ENCODE results near the gene PACS1. TPM values are rescaled to one million over a fixed set of nuclear protein-coding genes. Genes with fewer than 3 reads are reported as not detected.

The PACS1 gene
- total RNA-seq, 1 donor from 2014 or later: 5.8 TPM

DNA sequence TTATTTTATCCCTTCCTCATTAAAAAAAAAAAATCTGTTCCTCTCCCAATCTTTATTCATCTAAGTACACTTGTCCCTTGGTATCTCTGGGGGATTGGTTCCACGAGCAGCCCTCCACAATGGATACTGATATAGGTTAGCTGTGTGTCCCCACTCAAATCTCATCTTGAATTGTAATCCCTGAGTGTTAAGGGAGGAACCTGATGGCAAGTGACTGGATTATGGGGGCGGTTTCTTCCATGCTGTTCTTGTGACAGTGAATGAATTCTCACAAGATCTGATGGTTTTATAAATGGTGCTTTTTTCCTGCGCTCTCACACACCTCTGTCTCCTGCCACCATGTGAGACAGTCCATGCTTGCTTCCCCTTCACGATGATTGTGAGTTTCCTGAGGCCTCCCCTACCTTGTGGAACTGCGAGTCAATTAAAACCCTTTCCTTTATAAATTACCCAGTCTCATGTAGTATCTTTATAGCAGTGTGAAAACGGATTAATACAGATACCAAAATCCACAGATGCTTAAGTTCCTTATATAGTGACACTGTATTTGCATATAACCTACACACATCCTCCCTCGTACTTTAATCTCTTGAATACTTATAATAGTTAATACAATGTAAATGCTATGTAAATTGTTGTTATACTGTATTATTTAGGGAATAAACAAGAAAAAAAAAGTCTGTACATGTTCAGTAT lies 62.0 kb downstream of the PACS1 start:
- no peak for DNase-seq (ENCODE audit: low spot score)
- no peak for ATAC-seq

DNA sequence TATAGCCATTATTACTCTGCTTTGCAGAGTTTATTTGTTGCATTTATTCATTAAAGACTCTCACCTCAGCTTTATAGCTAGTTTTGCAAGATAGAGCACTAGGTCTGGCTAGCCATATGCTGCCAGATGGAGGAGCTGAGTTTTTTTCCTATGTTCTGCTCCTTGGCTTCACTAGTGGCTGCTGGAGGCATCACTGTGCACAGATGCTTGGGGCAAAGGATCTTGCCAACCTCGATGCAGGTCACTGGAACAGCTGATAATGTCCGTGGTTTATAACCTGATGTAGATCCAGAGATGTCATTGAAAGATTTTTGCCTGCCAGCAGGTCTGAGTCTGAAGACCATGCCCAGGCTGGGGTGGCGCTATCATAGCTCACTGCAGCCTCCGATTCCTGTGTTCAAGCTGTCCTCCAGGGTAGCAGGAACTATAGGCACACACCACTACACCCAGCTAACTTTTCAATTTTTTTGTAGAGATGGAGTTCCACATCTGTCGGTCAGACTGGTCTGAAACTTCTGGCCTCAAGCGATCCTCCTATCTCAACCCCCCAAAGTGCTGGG lies 63.2 kb downstream of the PACS1 start:
- DNase-seq (ENCODE audit: low spot score): no peak
- ATAC-seq: no peak

DNA sequence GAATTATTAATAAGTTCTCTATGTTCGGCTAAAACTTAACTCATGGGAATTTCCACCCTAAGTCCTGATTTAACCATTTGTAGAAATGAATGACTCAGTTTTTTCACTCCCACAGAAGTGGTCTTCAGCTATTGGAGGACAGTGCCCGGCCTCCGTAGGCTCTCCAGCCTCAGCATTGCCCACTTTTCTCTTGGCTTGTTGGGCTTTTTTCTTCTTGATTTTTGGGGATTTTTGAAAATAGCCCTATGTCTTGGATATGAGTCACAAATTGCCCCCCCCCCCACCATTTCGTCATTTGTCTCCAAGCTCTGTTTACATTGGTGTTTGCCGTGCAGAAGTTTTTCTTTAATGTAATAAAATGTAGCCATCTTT lies 66.7 kb downstream of the PACS1 start:
- ATAC-seq: no peak
- DNase-seq (ENCODE audit: low spot score): no peak

DNA sequence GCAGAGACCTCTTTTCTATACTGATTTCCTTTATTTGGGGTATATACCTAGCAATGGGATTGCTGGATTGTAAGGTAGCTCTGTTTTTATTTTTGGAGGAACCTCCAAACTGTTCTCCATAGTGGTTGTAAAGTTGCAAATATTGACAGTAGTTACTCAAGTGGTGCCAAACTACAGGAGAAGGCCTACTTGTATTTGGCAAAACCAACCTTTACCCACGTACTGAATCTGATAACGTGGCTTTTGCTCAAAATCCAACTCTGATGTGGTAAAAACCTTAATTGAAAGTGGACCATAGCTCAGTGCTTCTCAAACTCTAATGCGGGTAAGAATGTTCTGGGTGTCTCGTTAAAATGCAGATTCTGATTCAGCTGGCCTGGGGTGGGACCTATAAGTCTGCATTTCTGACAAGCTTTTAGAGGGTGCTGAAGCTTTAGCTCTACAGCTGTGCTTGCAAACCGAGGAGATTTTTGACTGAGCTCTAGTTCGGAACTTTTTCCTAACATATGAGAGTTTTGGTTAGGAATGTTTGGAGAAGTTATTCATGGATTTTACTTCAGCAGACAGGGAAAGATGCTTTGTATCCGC lies 69.8 kb downstream of the PACS1 start:
- peak; percentile 91 for ATAC-seq
- no peak for DNase-seq (ENCODE audit: low spot score)

DNA sequence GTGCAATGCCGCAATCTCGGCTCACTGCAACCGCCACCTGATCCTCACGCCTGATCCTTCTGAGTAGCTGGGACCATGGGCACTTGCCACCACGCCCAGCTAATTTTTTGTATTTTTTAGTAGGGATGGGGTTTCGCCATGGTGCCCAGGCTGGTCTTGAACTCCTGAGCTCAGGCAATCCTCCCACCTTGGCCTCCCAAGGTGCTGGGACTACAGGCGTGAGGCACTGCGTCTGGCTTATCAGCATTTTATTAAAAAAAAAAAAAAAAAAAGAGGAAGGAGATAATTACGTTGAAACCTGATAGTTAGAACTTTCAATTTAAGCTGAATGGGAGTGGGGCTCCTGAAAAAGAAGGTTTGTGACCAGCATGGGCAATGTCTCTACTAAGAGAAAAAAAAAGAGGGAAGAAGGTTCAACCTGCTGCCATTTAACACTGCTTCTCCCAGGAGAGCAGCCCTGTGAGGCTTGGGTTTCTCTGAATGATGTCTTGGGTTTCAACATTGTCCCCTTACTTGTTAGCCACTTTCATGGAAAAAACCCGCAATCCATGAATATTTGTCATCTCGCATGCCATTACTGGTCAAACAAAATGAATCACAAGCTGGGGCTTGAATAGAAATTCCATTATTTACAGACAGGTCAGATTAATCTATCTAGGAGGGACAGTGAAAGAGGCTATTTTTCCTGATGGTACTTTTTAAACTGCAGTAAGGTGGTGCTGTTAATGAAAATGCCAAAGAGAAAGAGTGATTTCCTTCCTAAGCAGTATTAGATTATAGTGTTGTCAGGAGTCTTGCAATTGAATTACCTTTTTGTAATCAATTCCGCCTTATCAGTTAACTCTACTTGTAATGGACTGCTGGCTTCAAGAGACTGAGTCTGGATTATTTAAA lies 72.5 kb downstream of the PACS1 start:
- DNase-seq (ENCODE audit: low spot score): no peak

DNA sequence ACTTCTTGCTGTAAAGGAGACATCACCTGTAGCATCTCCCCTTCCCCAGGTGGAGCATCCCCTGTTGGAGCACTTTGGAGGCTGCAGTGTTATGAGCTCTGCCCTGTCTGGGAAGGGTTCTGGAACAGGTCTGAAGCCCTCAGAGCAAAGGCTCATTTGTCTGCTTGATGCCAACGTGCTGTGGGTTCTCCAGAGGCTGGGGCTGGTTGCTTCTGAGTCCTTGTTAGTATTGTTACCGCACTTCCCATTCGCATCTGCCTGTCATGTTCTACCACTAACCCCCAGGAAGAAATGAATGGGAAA lies 73.1 kb downstream of the PACS1 start:
- DNase-seq (ENCODE audit: low spot score) (no peak), ATAC-seq (no peak)

More for the DNA sequence above, 72.5 kb downstream of the PACS1 start:
- no peak for ATAC-seq

DNA sequence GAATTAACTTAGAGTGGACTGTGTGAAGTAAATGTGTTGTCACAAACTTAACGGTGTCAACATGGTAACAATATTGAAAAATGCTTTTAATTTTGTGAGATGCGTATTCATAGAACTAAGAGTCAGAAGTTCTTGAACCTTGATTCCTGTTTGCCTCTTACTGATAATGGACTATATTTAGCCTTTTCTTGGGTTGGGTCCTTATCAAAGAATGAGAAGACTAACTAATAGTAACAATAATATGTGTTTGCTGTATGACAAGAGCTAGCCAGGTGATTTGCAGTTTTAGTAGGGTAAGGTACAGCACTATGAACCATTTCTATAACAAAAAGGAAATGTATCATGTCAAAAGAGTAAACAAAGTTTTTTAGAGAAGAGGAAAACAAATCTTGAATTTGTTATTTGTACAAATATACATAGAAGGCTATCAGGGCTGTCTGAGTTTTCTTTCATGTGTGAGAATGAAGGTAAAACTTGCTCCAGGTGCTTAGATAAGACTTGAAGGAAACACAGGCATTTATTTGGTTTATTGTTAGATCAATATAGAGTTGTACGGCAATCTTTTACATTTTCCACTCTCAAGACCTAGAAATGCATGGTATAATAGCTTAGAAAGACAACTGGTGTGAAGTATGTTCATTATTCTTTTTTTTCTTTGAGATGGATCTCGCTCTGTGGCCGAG lies 74.1 kb downstream of the PACS1 start:
- DNase-seq (ENCODE audit: low spot score) (no peak), ATAC-seq (no peak)

DNA sequence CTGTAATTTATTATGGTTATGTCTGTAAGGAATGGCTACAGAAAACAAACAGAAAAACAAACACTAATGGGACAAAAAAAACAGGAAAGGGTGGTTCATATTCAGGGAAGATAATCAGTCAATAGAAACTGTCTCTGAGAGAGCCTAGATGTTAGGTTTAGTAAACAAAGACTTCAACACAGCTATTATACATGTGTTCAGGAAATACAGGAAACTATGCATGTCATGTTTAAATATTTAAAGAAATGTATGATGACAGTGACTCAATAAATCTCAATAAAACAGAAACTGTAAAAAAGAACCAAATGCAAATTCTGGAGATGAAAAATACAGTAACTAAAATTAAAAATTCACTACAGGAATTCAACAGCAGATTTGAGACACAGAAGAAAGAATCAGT lies 76.0 kb downstream of the PACS1 start:
- ATAC-seq (no peak), DNase-seq (ENCODE audit: low spot score) (no peak)

DNA sequence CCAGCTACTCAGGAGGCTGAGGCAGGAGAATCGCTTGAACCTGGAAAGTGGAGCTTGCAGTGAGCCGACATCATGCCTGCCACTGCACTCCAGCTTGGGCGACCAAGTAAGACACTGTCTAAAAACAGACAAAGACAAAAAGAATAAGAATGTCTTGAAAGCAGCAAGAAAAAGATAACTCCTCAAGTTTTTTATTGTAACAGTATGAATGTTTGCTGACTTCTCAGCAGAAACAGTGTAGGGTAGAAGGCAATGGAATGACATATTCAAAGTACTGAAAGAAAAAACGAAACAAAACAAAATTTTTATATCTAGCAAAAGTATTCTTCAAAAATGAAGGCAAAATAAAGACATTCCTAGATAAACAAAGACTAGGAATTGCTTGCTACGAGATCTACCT lies 76.9 kb downstream of the PACS1 start:
- DNase-seq (ENCODE audit: low spot score): no peak
- no peak for ATAC-seq

DNA sequence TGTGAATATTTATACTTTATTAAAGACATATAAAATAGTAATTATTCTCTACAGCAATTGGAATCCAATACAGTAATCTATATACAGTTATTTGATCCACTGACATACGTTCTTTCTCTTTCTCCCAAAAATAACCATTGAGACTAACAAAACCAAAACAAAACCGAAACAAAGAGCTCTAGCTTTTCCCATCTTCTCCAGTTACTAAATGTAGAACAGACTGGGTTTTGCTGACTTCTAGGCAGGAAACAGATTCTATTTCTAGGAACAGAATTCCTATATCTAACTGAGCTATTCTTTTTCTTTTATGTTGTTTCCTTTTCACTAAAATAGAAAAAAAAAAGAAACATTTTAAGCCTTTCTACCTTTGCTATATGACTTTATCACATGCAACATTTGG lies 80.1 kb downstream of the PACS1 start:
- DNase-seq (ENCODE audit: low spot score) (no peak), ATAC-seq (no peak)

DNA sequence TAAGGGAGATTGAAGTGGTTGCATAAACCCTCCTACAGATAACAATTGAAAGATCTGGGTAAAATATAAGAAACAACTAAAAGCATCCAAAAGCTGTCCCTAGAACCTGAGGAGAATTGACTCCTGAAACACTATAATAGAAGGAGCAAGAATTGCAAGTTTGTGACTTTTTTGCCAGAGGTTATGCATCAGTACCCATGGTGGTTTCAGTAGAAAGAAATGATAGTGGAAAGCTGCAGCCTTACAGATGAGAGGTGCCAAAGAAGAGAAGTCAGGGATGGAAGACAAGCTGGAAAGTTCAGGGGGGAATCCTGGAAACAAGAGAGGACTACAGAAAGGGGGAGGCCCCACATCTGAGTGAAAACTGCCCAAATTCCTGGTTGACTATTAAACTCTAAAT lies 80.7 kb downstream of the PACS1 start:
- ATAC-seq: no peak

DNA sequence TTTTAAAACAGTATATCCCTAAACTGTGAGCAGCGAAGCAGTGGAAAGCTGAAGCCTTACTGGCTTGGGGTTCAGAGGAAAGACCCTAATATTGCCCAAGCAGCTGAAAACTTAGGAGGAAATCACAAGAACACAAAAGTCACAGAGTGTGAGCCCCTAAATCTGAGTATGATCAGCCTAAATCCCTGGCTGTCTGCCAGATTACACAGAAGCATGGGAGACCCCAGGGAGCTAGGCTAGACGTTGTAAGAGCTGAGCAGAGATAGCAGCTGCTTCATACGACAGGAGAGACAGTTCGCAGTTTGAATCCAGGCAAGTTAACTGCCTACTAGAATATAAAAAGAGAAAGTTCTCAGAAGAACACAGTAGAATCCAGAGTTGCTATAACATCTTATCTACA lies 81.2 kb downstream of the PACS1 start:
- DNase-seq (ENCODE audit: low spot score) (no peak), ATAC-seq (no peak)

More for the DNA sequence above, 80.7 kb downstream of the PACS1 start:
- DNase-seq (ENCODE audit: low spot score): no peak

DNA sequence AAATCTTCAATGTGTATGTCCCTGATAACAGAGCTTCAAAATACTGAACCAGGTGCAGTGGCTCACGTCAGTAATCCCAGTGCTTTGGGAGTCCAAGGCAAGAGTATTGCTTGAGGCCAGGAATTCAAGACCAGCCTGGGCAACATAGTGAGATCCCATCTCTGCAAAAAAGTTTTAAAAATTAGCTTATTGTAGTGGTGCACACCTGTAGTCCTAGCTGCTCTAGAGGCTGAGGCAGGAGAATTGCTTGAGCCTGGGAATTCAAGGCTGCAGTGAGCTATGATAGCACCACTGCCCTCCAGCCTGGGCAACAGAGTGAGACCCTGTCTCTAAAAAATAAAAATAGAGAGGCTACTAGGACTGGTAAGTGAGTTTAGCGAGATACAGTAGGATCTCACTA lies 84.0 kb downstream of the PACS1 start:
- DNase-seq (ENCODE audit: low spot score) (no peak), ATAC-seq (no peak)

DNA sequence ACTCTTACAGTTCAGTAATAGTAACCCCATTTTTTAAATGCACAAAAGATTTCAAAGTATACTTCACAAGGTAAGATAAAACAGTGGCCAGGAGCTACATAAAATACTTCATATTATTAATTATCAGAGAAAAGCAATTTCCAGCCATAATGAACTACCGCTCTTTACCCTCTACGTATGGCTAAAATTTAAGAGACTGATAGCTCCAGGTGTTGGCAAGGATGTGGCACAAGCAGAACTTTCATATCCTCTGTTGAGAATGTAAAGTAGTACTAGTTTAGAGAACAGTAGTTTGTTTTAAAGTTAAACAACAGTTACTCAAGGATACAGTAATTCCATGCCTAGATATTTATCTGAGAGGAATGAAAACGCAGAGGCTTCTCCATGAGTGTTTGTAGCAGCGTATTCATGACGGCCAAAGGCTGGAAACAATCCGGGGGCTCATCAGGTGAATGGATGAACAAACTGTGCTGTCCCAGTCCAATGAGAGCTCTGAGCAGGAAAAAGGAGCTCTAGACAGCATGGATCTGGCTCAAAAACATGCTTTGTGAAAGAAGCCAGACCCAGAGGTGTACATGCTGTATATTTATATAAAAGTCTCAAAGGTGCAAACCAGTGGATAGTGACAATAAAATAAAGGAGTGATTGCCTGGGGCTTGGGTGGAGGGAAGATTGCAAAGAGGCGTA lies 85.5 kb downstream of the PACS1 start:
- DNase-seq (ENCODE audit: low spot score): no peak
- ATAC-seq: no peak

DNA sequence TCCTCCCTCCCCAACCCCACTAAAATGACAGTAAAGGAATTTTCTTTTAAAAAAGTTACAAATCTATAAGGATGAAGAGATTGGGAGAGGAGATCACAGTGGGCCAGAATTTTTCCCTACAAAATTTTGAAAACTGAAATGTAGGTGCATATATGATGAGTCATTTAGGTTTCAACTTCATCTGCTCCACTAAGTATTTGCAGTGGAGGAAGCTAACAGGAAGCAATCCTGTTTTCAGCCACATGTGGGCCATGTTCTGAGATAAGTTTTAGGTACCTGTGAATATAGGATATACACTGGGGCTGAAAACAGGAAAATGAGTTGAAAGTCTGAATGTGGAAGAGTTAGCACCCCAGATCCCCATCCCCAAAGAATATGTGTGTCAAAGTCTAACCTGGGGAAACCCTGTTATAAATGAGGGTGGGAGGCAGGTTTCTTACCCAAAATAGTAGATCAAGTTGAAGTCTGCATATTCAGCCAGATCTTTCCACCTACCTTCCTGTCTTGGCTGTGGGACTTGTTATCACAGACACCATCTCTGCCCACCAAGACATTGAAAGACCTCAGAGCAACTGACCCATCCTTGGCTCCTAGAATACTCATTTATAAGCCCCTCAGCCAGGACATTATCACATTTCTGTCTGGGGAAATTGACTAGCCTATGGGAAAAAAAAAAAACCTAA lies 87.3 kb downstream of the PACS1 start:
- no peak for DNase-seq (ENCODE audit: low spot score)
- ATAC-seq: no peak

DNA sequence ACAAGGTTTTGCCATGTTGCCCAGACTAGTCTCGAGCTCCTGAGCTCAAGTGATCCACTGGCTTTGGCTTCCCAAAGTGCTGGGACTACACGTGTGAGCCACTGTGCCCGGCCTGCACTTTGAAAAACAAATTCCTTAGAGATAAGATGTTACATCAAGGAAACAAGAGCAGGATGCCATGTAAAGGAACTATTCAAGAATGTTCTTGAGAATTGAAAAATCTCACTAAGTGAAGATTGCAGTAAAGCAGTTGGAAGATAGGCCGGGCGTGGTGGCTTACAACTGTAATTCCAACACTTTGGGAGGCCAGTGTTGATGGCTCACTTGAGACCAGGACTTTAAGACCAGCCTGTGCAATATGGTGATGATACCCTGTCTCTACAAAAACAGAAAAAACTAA lies 88.1 kb downstream of the PACS1 start:
- DNase-seq (ENCODE audit: low spot score): no peak
- no peak for ATAC-seq

DNA sequence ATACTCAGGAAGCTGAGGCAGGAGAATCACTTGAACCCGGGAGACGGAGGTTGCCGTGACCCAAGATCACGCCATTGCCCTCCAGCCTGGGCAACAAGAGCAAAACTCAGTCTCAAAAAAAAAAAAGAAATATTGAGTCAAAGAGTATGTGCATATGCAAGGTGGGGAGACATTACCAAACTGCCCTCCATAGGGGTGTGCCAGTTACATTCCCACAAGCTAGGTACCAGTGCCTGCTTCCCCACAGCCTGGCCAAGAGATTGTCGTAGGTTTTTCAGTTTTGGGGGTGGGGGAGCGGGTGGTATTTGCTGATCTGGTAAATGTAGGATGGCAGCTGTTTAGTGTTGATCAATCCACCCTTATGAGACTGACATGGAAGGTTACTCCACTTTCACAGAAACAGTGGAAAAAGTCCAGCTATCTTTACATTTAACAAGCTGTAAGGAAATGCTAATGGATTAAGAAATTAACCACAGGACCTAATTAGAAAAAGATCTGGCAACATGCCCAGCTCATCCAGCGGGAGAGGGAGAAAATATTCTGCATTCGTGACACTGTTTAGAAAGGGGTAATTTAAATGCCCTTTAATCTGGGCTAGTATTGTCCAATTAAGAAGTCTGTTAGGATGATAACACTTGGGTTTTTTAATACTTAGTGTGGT lies 89.4 kb downstream of the PACS1 start:
- ATAC-seq (no peak), DNase-seq (ENCODE audit: low spot score) (no peak)

DNA sequence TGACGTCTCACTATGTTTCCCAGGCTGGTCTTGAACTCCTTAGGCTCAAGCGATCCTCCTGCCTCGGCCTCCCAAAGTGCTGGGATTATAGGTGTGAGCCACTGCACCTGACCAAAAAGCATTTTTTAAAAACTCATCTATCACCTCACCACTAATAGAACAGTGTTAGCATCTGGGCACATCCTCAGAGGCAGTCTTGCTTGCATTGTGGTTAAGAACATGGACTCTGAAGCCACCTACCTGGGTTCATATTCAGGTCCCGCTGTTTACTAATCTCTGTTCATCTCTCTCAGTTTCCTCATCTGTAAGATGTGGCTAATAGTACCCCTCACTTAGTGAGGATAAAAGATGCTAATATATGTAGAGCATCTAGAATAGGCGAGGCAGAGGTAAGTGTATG lies 90.6 kb downstream of the PACS1 start:
- DNase-seq (ENCODE audit: low spot score): no peak
- no peak for ATAC-seq

DNA sequence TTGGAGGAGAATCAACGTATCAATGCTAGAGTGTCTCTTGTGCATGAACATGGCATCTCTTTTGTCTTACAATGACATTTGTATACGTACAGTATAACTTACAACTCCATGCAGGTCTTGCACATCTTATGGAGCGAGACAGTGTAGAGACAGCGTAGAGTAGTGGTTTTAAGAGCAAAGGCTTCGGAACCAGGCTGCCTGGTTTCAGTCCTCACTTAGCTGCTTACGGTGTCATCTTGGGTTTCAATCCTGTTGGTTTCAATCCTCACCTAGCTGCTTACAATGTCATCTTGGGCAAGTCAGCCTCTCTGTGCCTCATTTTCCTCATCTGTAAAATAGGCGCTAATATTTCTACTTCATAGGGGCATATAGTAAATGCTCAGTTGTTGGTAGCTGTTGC lies 98.2 kb downstream of the PACS1 start:
- DNase-seq (ENCODE audit: low spot score): no peak
- ATAC-seq: no peak

DNA sequence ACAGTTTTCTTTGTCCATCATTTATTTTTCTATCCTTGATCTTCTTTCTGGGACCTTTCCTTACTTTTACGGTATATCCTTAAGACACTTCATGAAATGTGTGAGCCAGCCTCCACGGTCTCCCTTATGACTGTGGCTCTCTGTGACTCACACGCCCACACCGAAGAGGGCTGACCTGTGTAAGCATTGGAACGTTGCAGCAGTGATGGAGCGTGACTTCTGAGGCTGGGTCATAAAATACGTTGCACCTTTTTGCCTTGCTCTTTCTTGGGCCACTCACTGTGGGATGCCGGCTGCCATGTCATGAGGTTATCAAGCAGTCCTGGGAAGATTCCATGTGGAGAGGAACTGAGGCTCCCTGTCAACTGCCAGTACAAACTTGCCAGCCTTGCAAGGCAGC lies 102.1 kb downstream of the PACS1 start:
- DNase-seq (ENCODE audit: low spot score) (no peak), ATAC-seq (no peak)

Measured in left lobe of liver (tissue), 2 donors.